Dendritic cell treated with granulocyte-macrophage colony-stimulating factor and Interleukin-4, amounts not matched to agents 40 ng/mL and 50 ng/mL, for 4 days (primary cell): ENCODE results near the gene LRTM2.
A peak's percentile ranks its signal among the peaks of the same experiment; 100 is the strongest.
"Not testable (repeated sequence)": the region's sequence is repeated elsewhere in the genome, so short reads cannot be mapped to it uniquely, and the experiment has no call there.

Experiments used
- H3K27ac Mint-ChIP-seq: one replicate; pipeline ENCODE4 v1.8.0; 2022; ENCODE audit warnings: mild to moderate bottlenecking, mixed read lengths
- H3K27me3 Mint-ChIP-seq: one replicate; pipeline ENCODE4 v1.8.0; 2022; ENCODE audit warnings: mild to moderate bottlenecking, mixed read lengths
- H3K36me3 Mint-ChIP-seq: one replicate; pipeline ENCODE4 v1.8.0; 2022; ENCODE audit warnings: low read depth, mixed read lengths
- H3K4me1 Mint-ChIP-seq: one replicate; pipeline ENCODE4 v1.8.0; 2022; ENCODE audit warnings: low read depth, mixed read lengths
- H3K4me3 Mint-ChIP-seq: one replicate; pipeline ENCODE4 v1.8.0; 2022; ENCODE audit warnings: mild to moderate bottlenecking, moderate library complexity, mixed read lengths
- H3K9me3 Mint-ChIP-seq: one replicate; pipeline ENCODE4 v1.8.0; 2022; ENCODE audit warnings: mixed read lengths
- intact Hi-C: fragments of 100-400 bp; cut with micrococcal nuclease; formaldehyde crosslinking; loops from one replicate; pipeline ENCODE4 v1.15.0; 2022

The LRTM2 gene

DNA sequence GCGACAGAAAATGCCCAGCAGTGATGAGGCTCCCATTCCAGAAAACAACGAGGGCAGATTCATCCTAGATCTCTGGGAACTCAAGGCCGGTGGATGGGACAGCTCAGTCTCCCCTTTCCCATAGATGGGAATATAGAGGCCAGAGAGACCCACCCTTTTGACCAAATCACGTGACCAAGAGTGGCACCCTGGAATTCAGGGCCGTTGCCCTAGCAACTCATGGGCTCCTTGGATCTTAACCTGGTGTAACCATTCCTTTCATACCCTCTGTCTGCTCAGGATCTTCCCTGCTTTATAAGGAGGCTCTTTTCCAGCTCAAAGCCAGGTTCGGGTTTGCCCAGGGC lies 8.4 kb upstream of the LRTM2 start:
- Mint-ChIP-seq H3K27me3 (peaks cover 1% of the 10 kb centered on the region), H3K4me3 (no peak overlapping the region), H3K27ac (peak overlapping the region; percentile 95), H3K36me3 (no peaks in the 10 kb centered on the region), H3K9me3 (no peaks in the 10 kb centered on the region), H3K4me1 (peaks cover 87% of the 10 kb centered on the region)
- intact Hi-C loops, result loop anchor here (2.0 to 5.0 kb wide), 2 partner anchors 15 to 105 kb away; partner anchors contain the start of gene CACNA2D4

DNA sequence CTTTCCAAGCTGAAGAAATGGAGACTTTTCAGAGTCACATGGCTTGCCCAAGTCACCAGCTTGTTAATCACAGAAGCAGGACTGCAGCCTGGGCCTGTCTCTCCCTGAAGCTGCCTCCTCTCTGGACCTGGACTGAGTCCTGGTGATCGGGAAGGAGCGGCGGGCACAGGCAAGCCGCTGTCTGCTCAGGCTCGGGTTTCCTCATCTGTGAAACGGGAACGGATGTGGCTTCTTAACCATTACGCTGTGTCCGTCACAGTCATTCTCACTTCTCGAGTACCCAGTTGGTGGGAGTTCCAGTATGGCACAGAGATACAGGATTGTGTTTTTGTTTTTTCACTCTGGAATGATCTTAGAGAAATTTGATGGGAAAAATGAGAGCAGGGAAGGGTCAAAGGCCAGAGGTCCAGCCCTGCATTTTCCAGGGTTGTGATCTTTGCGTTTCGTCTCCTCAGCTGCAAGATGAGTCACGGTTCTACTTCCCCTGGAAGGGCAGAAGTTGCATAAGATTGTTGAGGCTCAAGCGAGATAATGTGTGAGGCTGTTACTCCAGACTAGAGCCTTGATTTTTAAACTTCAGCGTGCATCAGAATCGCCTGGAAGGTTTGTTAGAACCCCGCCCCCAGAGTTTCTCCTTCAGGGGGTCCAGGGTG lies 7.6 kb upstream of the LRTM2 start:
- intact Hi-C loops, result loop anchor here (2.0 to 5.0 kb wide), 2 partner anchors 16 to 105 kb away; partner anchors contain the start of gene CACNA2D4
- no peaks in the 10 kb centered on the region for H3K9me3 Mint-ChIP-seq
- H3K27ac Mint-ChIP-seq, result peak overlapping the region; percentile 95
- no peaks in the 10 kb centered on the region for H3K36me3 Mint-ChIP-seq
- H3K4me1 Mint-ChIP-seq, result peaks cover 81% of the 10 kb centered on the region
- peaks cover 3% of the 10 kb centered on the region for H3K27me3 Mint-ChIP-seq
- peak overlapping the region; percentile 54 for H3K4me3 Mint-ChIP-seq

DNA sequence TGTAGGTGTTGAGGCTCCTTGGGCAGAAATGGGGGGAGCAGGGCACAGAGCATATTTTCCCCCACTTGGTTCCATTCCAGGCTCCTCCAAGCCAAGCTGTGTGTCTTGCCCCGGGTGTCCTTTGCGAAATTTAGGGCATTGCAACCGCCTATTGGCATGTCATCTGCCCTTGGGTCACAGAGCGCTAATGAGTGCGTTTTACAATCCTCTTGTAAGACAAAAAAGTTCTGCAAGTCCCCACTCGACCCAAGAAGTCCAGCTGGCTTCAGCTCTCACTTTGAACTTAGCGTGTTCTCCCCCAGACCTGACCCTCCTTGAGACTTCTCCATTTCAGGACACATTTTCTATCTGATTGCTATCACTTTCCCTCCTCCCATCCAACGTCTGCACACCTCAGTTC lies 6.1 kb upstream of the LRTM2 start:
- peaks cover 8% of the 10 kb centered on the region for H3K27me3 Mint-ChIP-seq
- H3K4me3 Mint-ChIP-seq, result no peak overlapping the region
- no peak overlapping the region for H3K27ac Mint-ChIP-seq
- intact Hi-C loops, result loop anchor here (5.0 kb wide), 1 partner anchor 103 kb away; the partner anchor contains the start of gene CACNA2D4
- H3K4me1 Mint-ChIP-seq, result peaks cover 77% of the 10 kb centered on the region
- no peaks in the 10 kb centered on the region for H3K9me3 Mint-ChIP-seq
- no peaks in the 10 kb centered on the region for H3K36me3 Mint-ChIP-seq

DNA sequence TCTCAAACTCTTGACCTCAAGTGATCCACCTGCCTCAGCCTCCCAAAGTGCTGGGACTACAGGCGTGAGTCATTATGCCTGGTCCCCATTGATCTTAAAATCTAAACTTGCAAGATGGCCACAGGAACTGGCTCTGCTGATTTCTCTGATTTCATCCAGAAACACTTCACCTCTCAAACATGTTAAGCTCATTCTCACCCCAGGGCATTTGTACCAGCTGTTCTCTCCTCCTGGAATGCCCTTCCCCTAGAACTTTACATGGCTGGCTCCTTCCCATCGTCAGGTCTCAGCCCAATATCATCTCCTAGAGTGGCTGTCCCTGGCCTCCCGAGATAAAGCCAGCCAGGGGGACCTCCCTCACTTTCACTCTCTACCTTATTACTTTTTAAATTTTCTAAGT lies 5.3 kb upstream of the LRTM2 start:
- Mint-ChIP-seq H3K27ac (peak overlapping the region; percentile 12), H3K36me3 (no peaks in the 10 kb centered on the region), H3K27me3 (peaks cover 17% of the 10 kb centered on the region), H3K9me3 (no peaks in the 10 kb centered on the region), H3K4me1 (peaks cover 77% of the 10 kb centered on the region), H3K4me3 (no peak overlapping the region)
- intact Hi-C loops, result no loop called here

DNA sequence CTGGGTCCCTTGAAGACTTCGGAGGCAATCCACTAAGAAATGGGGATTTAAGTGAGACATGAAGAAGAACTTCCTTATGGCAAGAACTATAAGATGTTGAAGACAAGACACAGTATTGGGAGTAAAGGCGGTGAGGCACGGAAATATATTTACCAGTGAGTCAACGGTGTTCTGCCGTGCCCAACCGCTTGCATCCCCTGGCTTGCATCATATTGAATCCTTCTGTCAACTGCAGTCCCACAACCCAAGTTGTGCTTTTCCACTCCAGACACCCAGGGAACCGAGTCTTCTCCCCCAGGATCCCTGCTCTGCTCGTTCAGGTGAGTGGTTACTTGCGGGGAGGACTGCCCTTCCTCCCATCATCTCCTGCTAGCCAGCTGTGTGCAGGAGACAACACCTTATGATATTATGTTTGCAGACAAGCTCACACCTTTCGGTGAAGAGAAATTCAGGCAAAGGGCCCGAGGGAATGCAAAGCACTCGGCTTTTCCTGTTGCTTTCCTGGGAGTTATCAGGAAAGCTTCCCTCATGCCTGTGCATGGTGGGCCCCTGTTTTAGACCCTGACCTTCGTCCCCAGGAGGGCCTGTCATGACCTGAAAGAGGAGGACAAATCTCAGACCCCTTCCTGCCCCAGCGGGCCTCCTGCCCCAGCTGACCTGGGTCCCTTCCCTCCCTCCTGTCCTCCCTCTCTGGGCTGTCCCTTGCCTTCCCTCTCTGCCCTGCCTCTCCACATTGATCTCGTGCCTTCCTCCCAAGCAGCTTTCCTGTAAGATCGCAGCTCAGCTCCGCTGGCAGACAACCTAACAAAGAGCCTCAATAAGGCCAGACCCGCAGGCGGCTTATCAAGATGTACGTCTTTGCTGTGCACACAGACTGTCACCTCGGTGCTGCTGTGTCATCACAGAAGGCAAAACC lies 4.3 kb upstream of the LRTM2 start:
- Mint-ChIP-seq H3K36me3 (no peaks in the 10 kb centered on the region), H3K27ac (peak overlapping the region; percentile 12), H3K27me3 (peaks cover 26% of the 10 kb centered on the region), H3K9me3 (no peaks in the 10 kb centered on the region), H3K4me3 (no peak overlapping the region), H3K4me1 (peaks cover 77% of the 10 kb centered on the region)
- intact Hi-C loops, result no loop called here

DNA sequence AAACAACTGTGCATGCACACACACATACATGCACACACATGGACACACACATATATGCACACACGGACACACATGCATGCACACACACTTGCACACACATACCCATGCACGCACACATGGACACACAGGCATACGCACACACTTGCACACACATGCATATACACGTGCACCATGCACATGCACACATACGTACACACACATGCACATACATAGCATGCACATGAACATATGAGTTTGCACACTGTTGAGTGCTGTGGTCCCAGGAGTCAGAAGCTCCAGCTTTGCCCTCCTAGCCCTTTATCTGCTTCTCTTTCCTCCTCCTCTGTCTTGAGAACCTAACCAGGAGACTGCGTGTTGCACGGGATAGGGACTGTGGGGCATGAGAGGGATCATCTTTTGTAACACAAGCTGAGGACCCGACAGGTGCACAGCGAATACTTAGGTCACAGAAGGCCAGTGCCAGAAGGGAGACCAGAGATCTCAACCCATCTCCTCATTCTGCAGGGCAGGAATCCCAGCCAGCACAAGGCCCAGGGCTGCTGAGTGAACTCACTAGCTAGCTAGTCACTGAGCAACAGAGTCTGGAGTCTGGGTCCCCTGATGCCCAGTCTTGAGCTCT lies 3.5 kb upstream of the LRTM2 start:
- no peak overlapping the region for H3K4me3 Mint-ChIP-seq
- H3K27me3 Mint-ChIP-seq, result peaks cover 34% of the 10 kb centered on the region
- no peak overlapping the region for H3K27ac Mint-ChIP-seq
- H3K9me3 Mint-ChIP-seq, result no peaks in the 10 kb centered on the region
- H3K36me3 Mint-ChIP-seq, result no peaks in the 10 kb centered on the region
- intact Hi-C loops, result no loop called here
- H3K4me1 Mint-ChIP-seq, result peaks cover 76% of the 10 kb centered on the region

DNA sequence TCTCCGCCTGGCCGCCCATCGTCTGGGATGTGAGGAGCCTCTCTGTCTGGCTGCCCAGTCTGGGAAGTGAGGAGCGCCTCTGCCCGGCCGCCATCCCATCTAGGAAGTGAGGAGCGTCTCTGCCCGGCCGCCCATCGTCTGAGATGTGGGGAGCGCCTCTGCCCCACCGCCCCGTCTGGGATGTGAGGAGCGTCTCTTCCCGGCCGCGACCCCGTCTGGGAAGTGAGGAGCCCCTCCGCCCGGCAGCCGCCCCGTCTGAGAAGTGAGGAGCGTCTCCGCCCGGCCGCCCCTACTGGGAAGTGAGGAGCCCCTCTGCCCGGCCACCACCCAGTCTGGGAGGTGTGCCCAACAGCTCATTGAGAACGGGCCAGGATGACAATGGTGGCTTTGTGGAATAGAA lies 2.4 kb upstream of the LRTM2 start:
- peaks cover 42% of the 10 kb centered on the region for H3K27me3 Mint-ChIP-seq
- not testable (repeated sequence) for H3K4me3 Mint-ChIP-seq

DNA sequence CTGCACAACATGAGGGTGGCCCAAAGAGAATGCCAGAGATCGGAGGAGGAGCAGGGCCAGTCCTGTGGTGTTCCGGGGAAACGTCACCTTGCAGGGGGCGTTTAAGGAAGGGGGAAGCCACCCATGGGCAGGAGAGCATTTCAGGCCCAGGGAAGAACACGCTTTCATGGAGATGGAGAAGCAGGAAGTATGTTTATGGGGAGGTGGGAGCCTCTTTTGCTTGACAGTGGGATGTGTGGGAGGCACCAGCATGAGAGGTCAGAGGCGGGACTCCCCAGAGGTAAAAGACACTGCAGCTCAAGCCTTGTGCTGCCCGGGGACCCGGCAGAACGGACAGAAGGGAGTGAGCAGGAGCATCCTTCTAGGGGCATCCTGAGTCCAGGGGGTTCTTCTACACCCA lies 1.3 kb upstream of the LRTM2 start:
- peaks cover 61% of the 10 kb centered on the region for H3K4me1 Mint-ChIP-seq
- no peaks in the 10 kb centered on the region for H3K36me3 Mint-ChIP-seq
- no peaks in the 10 kb centered on the region for H3K9me3 Mint-ChIP-seq
- intact Hi-C loops, result no loop called here
- H3K4me3 Mint-ChIP-seq, result no peak overlapping the region
- H3K27ac Mint-ChIP-seq, result no peak overlapping the region
- H3K27me3 Mint-ChIP-seq, result peaks cover 44% of the 10 kb centered on the region

More for the DNA sequence above, 2.4 kb upstream of the LRTM2 start:
- H3K27ac Mint-ChIP-seq, intact Hi-C loops, H3K9me3 Mint-ChIP-seq, H3K36me3 Mint-ChIP-seq: not testable (repeated sequence)
- H3K4me1 Mint-ChIP-seq, result peaks cover 71% of the 10 kb centered on the region

DNA sequence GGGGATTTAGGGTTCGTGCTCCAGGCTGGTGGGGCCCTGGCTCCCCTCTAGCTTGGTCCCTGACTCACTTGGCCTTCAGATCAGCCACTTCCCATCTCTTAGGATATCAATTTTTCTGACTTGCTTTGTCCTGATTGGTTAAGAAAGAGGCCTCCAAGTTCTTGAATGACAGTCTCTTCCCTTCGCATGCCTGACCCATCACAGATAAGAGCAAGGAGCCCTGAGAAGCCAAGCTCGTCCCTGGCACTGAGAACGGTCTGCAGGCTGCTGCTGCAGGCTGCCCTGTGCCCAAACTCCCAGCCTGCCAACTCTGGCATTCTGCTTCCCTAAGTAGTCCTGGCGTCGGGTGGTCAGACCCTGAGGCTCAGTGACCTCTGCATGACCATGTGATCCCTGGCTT lies 794 bp upstream of the LRTM2 start:
- Mint-ChIP-seq H3K4me3 (no peak overlapping the region), H3K27ac (no peak overlapping the region), H3K4me1 (peaks cover 56% of the 10 kb centered on the region), H3K36me3 (no peaks in the 10 kb centered on the region), H3K27me3 (peaks cover 44% of the 10 kb centered on the region), H3K9me3 (no peaks in the 10 kb centered on the region)
- intact Hi-C loops, result no loop called here

DNA sequence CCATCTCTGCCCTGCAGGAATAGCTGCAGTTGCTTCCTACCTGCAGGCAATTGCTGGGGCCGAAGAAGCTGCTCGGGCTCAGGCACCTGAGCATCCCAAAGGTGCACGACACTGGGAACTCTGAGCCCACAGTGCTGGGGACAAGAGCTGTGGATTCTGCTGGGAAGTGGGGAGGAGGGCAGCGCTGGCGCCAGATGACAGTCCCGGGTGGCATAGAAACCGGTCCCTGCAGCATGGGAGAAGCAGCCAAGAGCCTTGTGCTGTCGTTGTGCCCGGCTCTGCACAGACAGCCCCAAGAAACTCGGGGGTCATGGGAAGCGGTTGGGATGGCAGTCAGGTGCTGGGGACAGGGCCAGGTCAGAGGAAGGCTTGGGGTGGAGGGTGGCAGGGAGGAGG lies 529 bp downstream of the LRTM2 start:
- H3K4me1 Mint-ChIP-seq, result peaks cover 42% of the 10 kb centered on the region
- H3K36me3 Mint-ChIP-seq, result no peaks in the 10 kb centered on the region
- intact Hi-C loops, result no loop called here
- no peak overlapping the region for H3K4me3 Mint-ChIP-seq
- no peak overlapping the region for H3K27ac Mint-ChIP-seq
- H3K27me3 Mint-ChIP-seq, result peaks cover 44% of the 10 kb centered on the region
- H3K9me3 Mint-ChIP-seq, result no peaks in the 10 kb centered on the region

DNA sequence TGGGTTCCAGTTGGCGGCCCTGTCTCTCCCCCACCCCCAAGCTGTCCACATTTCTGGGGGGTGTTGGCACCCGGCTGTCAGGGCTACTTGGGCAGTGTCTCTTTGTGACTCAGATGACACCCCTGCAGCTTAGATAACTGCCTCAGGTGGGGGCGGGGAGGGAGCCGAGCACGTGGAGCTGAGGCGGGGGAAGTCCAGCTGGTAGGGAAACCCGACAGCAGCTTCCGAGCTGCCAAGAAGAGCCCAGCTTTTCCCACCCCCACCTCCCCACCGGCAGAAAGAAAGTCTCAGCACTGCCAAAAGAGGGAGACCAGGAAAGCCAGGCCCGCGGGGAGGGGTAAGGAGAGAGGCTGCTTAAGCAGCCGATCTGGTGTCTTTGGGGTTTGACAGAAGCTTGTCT lies 1.4 kb downstream of the LRTM2 start:
- no peaks in the 10 kb centered on the region for H3K9me3 Mint-ChIP-seq
- peaks cover 42% of the 10 kb centered on the region for H3K27me3 Mint-ChIP-seq
- H3K4me1 Mint-ChIP-seq, result peaks cover 36% of the 10 kb centered on the region
- H3K4me3 Mint-ChIP-seq, result no peak overlapping the region
- intact Hi-C loops, result no loop called here
- no peak overlapping the region for H3K27ac Mint-ChIP-seq
- H3K36me3 Mint-ChIP-seq, result no peaks in the 10 kb centered on the region

DNA sequence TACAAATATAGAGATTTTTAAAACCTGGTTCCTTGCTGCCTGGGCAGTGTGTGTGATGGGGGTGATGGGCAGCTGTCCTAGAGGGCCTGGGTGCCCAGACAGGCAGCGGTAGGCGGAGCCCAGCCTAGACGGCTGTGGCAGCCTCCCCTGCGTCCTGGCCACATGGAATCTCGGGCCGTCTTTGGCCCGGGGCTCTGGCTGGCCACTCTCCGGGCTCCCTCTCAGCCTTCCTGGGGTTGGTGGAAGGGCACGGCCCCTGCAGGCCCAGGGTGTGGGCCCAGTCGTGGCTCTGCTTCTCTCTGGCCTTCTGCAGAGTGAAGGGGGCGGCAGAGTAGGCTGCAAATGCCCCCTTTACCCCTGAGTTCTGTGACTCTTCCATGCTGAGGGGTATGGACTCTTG lies 2.3 kb downstream of the LRTM2 start:
- Mint-ChIP-seq H3K27ac (no peak overlapping the region), H3K4me1 (peaks cover 42% of the 10 kb centered on the region), H3K9me3 (no peaks in the 10 kb centered on the region), H3K4me3 (no peak overlapping the region), H3K36me3 (no peaks in the 10 kb centered on the region), H3K27me3 (peaks cover 43% of the 10 kb centered on the region)
- intact Hi-C loops, result no loop called here

DNA sequence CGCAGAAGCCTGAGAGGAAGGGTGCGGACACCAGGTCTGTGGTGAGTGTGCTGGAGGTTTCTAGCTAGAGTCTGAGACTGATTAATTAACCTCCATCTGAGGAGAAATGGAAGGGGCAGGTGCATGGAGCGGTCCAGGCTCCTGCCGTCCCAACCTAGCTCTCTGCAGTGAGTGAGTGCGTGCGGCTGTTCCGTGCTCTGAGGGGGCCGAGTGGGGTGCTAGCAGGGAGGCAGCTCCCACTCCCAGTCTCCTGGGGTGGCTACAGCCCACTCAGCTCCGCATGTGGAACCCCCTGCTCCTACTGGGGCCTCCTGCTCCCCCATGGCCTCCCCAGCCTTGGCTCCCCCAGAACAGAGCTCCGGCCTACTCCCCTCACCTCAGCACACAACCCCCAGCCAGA lies 2.9 kb downstream of the LRTM2 start:
- Mint-ChIP-seq H3K27me3 (peaks cover 42% of the 10 kb centered on the region), H3K27ac (no peak overlapping the region), H3K36me3 (no peaks in the 10 kb centered on the region), H3K4me1 (peaks cover 42% of the 10 kb centered on the region), H3K9me3 (no peaks in the 10 kb centered on the region), H3K4me3 (no peak overlapping the region)
- intact Hi-C loops, result no loop called here
